IPS-NIHi11 (cell line): ENCODE measurements around the gene MAML3.

Experiments used
- DNase-seq: peaks from one replicate; pipeline ENCODE4 v3.0.0; 2012; ENCODE audit warnings: mixed read lengths, low spot score

MAML3 gene

DNA sequence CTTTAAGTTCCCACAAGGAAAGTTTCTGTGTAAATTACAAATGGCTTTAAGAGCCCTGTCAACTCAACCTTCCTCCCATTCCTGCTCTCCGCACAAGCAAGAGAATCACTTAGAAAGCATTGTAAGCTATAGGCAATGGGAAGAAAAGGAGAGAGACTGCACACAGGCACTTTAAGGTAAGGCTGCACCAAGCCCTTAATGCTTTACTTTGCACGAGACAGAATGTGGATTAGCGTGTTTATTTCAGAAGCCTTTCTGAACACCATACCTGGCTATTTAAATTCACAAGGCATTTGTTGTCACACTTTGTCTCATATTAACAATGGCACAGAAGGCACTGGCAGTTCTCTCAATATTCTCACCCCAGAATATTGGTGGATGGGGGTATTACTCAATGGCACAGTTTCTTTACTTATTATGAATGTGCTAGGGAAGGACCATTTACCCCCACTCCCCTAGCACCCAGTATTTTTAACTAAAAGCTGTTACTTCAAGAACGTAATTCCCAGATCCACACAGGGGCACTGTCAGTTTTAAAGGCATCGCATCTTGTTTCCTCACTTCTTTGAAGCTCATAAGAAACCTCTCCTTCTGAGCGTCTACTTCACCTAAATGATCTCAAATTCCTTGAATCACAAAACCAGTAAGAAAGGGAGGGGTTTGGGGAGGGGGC, 150.0 kb downstream of the MAML3 start:
- no peak for DNase-seq

- DNase-seq = no peak
Measured at GRCh38 chr4:140000232-140000631, 153.8 kb downstream of the MAML3 start.

DNA sequence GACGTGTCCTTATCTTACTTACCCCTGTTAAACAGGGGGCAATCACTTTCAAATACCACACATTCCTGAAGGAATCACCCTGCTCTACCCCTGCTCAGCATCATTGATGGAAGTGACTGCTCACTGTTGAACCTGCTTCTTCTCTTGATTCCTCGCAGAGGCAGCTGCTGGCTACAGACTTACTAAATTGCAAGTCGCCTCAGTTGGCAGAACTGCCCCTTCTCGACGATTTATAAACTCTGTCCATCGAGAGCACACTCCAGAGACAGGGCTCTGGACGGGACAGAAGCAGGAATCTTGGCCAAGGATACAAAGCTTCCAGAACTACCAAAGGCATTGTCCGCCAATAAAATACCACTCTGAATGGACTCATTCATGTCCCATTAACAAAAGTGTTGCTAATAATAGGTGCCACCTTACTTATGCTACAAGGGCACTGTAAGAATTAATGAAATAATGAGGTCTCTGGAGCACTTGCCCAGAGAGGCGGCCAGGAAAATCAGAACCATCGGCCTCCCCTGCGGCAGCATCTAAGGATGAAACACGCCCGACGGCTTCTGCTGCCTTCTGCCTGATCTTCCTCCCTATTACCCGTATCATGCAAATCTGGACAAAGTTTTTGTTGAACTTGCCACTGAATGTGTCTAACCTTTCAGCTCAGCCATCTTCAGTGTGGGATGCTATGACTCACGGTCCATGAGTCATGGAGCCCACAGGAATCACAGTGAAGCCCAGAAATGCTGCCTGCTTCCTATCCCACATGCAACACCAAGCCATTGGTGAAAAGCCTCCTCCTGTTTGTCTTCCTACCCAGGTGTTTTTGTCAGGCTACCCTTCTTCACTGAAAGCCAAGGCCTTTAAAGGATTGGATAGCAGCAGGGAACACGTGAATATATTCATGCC, 164.9 kb downstream of the MAML3 start:
- peak; percentile 50 for DNase-seq

DNA sequence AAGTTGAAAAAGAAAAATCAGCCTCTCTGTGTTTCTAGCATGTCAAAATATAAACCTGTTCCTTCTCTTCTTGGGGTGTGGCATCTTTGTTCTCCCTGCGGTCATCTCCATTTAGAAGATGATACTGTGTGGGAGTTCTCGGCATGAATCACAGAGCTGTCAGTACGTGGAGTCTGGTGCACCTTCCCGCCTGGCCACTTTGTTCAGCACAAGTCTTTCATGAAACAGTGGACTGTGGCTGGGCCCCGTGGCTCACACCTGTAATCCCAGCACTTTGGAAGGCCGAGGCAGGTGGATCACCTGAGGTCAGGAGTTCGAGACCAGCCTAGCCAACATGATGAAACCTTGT, 166.5 kb downstream of the MAML3 start:
- DNase-seq = no peak

DNA sequence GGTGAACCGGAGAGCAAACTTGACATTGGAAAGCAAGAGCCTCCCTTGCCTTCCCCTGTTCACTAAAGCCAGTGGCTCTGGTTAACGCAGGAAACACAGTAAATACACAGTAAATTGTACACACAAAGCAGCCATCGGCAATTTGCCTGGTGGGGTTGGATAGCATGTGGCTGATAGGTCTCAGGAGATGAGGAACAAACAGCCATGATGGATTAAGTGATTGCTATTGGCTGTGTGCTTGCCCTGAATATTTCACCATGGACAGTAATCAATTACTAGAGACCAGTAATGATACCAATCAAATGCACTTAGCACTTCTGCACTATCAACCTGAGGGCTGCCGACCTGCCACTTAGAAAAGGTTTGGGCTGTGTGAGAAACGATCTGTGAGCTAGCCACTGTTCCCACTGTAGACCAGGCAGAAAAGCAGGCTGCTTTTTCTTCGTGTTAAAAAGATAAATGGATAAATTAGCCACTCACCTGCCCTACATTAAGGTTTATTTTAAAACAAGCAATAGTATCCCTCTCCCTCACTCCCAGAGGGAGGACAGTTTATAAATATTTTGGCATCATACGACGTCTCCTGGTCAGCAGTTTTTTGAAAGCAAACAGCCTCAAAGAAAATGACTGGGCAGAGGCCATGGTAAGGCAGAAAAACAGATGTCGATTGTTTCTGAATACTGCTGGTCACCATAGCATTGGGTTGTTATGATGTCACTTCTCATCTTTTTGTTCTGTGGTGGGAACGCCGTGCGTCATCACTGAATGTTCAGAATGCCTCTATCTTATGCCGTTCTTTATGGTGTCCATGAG, 167.1 kb downstream of the MAML3 start:
- no peak for DNase-seq

GRCh38 chr4:139986106-139986505, 167.9 kb downstream of the MAML3 start:
- no peak for DNase-seq

GRCh38 chr4:139985401-139985800, 168.6 kb downstream of the MAML3 start:
- DNase-seq = no peak

- no peak for DNase-seq
Measured at GRCh38 chr4:139984471-139984870, 169.5 kb downstream of the MAML3 start.

DNA sequence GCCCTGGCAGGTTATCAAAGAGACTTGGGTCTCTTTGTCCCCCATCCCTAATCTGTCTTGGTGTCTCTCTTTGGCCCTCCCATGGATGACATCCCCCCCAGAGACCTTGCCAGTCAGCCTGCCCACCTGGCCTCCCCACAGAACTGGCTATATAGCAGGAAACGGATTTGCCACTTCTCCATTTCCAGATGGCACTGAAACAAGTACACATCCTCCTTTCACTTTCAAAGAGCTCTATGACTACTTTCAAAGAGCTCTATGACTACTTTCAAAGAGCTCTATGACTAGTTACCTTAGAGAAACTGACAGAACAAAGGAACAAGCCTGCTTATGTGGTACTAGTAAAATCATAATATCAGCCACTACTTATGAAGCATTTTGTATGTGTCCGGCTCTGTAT, 175.3 kb downstream of the MAML3 start:
- DNase-seq = no peak

- no peak for DNase-seq
Measured at GRCh38 chr4:139977838-139978609, 176.0 kb downstream of the MAML3 start.

DNA sequence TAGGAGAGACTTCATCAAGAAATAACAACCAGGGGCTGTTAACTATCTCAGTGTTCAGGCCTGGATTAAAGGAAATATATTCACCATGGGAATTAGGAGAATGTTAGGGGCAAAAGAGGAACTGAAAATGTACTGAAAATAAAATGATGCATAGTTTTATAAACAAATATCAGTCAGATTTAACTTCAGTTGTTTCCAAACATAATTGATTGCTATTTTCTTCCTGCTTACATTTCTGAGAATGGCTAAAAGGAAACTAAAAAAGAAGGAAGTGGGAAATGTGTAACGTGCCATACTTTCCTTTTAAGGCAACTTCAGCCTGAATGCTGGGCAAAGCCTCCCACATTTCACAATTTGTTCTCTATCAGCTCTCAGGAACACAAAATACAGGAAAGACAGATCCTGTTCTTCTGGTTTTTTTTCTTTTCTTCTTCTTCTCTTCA, 178.1 kb downstream of the MAML3 start:
- no peak for DNase-seq

GRCh38 chr4:139973616-139974015, 180.4 kb downstream of the MAML3 start:
- DNase-seq = no peak

DNA sequence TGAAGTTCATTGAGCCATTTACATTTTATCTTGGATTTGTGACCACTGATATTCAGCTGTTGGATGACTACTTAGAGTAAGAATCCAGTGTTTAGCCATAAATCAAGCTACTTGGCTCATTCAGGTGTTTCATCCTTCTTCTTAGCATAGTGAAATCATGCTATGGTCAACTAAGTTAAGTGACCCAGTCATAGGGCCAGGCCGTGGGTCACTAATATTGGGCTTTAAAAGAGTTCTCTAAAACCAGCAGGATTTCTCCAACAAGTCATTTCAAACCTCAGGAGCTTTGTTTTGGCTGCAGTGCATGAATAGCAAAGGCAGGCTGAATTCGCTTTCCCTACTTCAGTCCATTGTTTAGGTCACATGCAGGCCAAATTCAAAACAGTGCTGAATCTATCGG, 181.0 kb downstream of the MAML3 start:
- peak; percentile 30 for DNase-seq

DNA sequence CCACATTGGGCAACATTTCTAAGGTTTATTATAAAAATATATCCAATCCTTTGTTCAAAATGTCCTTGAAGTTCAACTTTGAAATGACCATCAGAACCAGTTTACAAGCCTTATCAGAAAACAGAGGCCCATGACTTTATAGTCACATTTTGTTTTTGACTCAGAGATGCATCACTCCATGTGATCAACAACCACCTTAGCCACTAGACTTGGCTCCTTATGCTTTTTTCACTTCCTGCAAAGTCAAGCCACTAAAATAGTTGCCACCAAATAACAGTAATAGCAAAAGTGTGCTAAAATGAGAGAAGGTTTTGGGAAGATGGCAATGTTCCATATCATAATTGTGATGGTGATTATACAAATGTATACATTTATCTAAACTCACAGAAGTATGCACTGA, 181.7 kb downstream of the MAML3 start:
- no peak for DNase-seq

GRCh38 chr4:139971111-139971510, 182.9 kb downstream of the MAML3 start:
- no peak for DNase-seq

DNA sequence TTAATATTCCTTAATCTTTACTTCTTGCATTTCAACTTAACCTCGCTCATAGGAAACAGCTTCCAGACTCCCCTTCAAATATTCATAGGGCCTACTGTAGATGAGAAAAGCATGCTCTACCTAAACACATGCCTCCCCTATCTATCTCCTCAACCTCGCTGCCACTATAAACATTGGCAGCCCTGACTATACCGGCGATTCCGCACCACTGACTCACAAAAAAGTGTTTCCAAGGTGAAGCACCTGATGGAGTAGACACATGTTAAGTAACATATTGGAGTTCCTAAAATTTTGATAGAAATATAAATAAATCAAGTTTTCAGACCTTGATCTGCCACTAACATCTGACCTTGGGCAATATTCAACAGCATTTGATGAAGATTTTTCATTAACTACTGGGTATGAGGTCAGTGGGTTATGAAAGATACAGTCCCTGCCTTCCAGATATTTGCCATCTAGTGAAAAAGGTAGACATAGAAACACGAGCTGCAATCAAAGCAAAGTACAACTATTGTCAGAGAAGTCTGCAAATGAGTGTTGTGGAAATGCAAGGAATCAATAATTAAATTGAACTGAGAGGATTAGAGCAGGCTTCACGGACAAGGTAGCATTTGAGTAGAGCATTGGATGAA, 184.2 kb downstream of the MAML3 start:
- DNase-seq = no peak

DNA sequence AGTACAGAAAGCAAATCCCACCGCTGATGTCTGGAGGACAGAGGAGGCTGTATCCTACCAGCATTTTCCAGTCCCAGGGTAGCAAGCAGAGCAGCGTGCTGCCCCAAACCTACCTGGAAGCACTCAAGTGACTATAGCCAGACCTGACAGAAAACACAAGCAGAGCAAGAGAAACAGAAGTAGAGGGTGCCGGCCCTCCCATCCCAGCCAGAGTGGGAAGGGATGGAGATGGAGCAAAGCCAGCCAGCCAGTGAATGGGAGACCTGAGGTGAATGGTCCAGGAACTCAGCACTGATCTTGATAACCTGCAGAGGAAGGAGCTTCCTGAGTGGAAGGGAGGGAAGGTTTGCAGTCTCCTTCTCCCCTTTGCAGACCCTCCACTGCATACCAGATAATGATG, 185.2 kb downstream of the MAML3 start:
- DNase-seq = no peak

GRCh38 chr4:139966383-139966782, 187.6 kb downstream of the MAML3 start:
- DNase-seq = no peak

GRCh38 chr4:139965789-139966188, 188.2 kb downstream of the MAML3 start:
- DNase-seq = no peak

- no peak for DNase-seq
Measured at GRCh38 chr4:139963708-139964107, 190.3 kb downstream of the MAML3 start.

DNA sequence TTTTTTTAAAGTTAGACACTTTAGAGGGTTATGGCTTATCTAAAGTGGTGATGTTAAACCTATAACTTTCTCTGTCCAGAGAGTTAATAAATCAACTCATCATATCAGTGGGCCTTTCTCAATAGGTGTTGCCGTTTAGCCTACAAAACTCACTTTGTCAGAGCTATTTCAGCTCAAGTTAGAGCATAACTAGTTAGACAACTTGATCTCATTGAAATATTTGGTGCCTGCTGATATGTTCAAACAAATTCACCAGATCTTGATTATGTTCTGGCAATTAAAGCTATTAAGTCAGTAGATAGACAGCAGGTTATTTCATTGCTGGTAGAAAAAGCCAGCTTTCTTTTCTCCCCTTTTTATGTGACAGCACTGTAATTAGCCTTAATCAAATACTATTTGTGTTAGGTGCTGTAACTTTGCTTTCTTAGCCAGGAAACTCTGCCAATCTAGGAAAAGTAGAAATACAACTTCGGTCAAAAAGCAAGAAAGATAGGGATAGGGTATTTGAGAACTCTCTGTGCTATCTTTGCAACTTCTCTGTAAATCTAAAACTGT, 191.8 kb downstream of the MAML3 start:
- DNase-seq = no peak
